Endometrial microvascular endothelial cells (primary cell): ENCODE data around the gene UBB. TPM values are rescaled to one million over a fixed set of nuclear protein-coding genes. Genes with fewer than 3 reads are reported as not detected.

ENCODE experiments used
- in situ Hi-C: cut with HindIII; loops from 2 replicates; pipeline ENCODE4 v1.10.0; 2017; ENCODE audit warnings: low sequenced_read_pairs, low pct_unique_long_range_greater_than_20kb; ENCODE audit errors: inconsistent ontology term
- total RNA-seq: library from RNA; depleted of rRNA; stranded (reverse); fragments of >200 nt; gene quantifications from one replicate; pipeline ENCODE4 v1.2.3, GENCODE V29; 2015; ENCODE audit errors: inconsistent ontology term

Gene UBB
- total RNA-seq, 1 donor from 2014 or later, result 1,239 TPM

DNA sequence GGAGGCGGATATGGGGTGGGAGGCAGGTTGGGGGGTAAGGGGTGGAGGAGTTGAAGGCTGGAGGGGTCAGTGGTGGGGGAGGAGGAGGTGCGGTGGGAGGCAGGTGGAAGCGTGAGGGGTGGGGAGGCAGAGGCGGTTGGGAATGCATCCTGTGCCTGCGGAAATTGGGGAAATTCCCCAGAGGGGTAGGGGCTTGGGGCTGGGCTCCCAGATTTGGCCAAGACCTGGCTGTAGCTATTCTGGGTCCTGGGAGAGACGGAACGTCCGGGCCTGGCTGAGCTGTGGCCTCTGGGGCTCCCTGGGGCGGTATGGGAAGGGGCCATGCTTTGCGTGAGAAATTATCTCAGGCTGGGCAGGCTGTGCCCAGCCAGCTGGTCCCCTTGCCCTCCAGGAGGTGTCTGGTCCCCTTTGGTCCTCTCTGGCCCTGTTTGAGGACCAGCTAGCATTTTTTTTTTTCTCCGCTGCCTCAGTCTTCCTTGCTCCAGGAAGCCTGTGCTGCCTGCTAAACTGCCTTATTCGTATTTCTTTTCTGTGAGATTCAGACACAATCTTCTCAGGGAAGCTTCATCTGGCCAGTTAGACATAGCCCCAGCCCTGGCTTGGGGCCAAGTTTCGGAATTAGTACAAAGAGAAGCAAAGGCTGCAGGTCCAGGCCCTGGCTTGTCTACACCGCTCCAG lies 27.2 kb downstream of the UBB start:
- in situ Hi-C loops, result no loop called here

DNA sequence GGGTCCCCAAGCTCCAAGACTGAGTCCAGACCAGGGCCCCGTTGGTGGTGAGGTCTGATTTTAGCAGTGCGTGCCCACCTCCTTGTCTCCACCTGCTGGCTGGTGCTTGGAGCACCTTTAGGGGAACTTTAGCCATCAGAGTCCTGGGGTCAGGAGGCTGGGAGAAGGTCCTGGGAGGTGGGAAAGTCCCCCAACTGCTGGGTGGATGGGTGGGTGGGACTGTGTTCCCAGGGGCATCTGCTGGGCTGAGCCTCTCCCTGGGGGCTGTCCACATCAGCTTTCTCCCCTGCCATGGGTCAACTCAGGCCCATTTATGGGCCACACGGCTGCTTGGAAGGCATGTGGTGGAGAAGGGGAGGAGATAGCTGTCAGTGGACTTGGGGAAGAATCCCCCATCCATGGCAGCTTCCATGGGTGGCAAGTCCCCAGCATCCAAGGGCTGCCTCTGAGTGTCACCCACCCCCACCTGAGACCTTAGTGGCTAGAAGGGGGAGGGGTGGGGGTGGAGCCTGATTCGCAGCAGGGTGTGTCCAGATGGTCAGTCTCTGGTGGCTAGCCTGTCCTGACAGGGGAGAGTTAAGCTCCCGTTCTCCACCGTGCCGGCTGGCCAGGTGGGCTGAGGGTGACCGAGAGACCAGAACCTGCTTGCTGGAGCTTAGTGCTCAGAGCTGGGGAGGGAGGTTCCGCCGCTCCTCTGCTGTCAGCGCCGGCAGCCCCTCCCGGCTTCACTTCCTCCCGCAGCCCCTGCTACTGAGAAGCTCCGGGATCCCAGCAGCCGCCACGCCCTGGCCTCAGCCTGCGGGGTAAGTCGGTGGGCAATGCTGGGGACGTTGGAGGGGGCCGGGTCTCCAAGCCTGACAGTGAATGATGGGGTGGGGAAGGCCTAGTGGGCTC lies 34.4 kb downstream of the UBB start, which contains the start of gene TRPV2:
Gene TRPV2, plus strand, starts transcription at position 541 of the 894 bp plus-strand sequence. CDS start 2,098 bp downstream, outside the sequence.
- in situ Hi-C loops, result no loop called here

DNA sequence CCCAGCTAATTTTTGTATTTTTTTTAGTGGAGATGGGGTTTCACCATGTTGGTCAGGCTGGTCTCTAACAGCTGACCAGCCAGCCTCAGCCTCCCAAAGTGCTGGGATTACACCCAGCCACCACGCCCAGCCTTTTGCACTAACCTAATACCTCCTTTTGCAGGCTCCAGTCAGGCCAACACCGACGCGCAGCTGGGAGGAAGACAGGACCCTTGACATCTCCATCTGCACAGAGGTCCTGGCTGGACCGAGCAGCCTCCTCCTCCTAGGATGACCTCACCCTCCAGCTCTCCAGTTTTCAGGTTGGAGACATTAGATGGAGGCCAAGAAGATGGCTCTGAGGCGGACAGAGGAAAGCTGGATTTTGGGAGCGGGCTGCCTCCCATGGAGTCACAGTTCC lies 36.5 kb downstream of the UBB start:
- in situ Hi-C loops, result no loop called here

DNA sequence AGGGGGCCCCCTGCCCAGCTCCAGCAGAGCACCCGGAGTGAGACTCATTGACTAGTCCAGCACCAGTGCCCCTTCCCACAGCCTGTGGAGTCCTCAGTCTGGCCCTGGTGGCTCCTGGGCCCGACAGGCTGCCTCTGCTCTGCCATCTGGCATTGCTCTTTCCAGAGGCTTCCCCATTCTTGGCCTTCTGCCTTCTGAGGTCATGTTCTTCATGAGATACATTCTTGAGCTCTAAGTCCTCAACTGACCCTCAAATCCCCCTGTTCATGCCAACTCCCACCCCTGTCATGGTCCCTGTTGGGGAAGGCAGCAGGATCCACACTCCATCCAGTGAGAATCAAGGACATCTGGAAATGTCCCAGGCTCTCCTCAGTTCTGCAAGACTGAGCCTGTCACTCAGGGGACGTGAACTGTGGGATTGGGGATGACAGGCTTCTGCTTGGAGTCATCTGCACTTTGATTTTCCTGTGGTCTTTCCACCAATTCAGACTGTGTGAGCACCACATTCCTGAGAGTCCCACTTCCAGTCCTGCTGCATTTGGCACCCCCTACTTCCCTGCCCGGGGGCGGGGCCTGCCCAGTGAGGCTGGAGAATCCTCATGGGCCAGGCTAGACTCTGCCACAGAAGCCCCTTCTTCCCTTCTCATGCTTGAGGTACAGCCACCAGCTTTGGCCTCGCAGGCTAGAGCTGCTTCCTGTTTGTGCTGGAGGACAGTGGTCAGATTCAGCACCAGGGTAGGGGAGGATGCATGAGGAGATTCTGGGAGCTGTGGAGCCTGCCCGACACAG lies 37.2 kb downstream of the UBB start:
- in situ Hi-C loops, result no loop called here

DNA sequence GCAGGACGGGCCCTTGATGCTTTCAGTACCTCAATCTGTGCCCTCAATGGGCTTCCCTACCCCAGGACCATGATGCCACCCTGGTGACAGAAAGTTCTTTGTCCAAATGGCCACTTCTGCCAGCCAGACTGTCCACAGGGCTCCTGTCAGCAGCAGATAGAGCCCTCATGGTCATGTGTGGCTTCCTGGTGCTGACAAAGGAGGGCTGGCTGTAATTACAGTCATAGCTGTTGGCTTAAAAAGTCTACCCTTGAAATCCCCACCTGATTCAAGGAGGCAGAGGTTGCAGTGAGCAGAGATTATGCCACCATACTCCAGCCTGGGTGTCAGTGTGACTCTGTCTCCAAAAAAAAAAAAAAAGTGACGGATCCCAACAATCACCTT lies 37.8 kb downstream of the UBB start:
- in situ Hi-C loops, result no loop called here

DNA sequence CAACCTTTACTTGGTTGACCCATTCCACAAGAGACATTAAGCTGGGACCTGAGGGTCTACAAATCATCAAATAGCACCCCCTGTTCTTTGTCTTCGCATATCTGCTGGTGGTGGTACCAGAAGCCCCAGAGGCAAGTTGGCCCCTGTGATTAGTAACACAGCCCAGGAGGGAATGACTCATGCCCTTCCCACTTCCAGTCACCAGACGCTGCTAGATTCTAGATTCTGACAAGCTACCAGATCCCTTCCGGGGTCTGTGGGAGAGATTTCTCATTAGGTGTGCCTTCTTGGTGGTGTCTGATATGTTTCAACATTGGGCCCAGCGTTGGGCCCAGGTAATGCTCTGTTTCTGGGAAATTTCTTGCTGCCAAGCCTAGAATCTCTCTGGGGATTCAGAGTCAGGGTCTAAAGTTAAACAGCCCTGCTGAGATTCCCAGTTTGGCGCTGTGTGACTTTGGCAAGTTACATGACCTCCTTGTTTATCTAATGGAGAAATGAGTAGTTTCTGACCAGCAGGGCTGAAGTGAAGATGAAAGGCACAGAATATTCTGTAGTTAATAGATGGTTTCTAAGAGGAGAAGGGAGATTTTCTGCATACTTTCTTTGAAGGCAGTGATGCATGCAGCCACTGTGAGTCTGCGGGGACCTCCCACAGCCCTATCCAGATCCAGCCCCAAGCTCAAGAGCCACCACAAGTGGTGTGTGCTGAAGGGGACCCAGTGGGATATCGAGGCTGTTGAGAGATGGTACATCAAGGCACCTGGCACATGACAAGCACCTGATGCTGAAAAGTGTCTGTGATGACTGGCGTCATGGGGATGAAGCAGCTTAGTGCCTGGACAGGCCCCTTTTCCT lies 38.4 kb downstream of the UBB start:
- in situ Hi-C loops, result no loop called here

DNA sequence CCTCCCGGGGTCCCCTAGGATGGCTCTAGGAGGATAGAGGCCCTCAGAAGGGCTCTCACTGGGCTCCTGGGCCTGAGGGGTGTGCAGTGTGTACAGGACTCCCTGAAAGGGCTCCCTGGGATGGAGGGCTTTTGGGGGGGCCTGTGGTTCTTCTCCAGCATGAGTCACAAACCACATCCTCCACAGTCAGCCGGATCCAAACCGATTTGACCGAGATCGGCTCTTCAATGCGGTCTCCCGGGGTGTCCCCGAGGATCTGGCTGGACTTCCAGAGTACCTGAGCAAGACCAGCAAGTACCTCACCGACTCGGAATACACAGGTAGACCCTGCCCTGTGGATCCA lies 39.0 kb downstream of the UBB start:
- in situ Hi-C loops, result no loop called here

DNA sequence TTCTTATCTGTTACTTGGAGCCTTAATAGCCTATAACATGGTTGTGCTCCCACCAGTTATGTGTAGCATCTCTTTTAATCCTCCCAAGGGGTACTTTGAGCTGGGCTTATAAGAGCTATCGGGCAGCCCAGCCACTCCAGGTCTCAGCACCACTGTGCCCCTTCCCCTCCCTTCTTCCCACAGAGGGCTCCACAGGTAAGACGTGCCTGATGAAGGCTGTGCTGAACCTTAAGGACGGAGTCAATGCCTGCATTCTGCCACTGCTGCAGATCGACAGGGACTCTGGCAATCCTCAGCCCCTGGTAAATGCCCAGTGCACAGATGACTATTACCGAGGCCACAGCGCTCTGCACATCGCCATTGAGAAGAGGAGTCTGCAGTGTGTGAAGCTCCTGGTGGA lies 41.5 kb downstream of the UBB start:
- in situ Hi-C loops, result no loop called here

DNA sequence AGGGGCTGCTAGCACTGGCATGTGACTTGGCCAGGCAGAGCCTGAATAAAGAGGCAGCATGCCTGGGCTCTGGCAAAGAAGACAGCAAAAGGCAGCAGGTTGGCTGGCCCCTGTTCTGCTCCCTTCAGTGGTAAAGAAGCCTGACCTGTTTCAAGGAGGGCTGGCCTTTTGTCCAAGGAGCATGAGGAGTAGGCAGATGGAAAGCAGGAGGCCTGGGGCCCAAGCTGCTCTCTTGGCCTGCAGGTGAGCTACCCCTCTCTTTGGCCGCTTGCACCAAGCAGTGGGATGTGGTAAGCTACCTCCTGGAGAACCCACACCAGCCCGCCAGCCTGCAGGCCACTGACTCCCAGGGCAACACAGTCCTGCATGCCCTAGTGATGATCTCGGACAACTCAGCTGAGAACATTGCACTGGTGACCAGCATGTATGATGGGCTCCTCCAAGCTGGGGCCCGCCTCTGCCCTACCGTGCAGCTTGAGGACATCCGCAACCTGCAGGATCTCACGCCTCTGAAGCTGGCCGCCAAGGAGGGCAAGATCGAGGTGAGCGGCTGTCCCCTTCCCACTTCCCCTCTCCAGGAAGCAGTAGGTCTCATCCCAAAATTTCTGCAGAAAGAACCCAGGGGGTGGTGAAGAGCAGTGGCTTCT lies 42.5 kb downstream of the UBB start:
- in situ Hi-C loops, result no loop called here

DNA sequence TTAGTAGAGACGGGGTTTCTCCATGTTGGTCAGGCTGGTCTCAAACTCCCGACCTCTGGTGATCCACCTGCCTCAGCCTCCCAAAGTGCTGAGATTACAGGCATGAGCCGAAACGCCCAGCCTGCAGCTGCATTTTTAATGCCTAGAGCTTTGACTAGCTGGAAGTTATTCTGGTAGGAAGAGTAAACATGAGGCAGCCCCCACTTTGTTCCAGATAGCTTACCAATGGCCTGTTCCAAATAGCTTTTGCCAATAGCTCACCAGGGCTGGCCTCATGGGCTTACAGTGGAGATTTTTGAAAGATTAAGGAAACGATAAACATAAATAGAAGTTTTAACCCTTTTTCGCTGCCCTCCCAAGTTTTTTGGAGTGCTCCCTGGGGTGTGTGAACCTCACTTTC lies 44.3 kb downstream of the UBB start:
- in situ Hi-C loops, result no loop called here

DNA sequence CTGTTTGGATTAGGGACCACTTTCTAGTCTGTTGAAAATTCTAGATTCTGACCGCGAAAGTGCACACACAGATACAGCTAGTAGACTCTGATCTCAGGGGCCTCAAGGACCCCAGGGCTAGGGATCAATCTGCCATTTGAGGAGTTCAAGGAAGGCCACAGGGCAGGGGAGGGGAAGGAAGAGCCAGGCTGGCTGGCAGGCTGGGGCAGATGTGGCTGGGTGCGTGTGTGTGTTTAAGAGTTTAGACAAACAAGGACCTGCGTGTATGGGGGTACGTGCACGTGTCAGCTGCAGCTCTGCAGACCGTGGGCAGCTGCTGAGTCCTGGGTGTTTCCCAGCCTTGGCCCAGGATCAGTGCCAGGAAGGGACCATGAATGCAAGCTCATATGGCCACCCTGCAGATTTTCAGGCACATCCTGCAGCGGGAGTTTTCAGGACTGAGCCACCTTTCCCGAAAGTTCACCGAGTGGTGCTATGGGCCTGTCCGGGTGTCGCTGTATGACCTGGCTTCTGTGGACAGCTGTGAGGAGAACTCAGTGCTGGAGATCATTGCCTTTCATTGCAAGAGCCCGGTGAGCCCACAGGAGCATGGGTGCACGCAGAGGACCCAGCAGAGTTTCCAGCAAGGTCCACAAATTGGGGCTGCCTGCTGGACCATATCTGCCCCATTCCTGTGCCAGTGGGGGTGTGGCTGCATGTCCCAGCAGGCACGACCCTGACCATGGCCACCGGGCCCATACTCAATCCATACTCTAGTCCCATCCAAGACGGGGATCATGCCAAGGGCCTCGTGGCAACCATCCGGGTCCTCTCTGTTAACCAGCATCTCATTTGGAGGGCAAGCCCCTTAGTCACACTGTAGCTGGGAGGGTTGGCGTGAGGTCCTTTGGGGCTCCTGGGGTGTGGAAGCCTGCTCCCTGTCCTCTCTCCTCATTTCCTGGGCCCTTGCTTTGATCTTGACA lies 45.1 kb downstream of the UBB start:
- in situ Hi-C loops, result no loop called here

DNA sequence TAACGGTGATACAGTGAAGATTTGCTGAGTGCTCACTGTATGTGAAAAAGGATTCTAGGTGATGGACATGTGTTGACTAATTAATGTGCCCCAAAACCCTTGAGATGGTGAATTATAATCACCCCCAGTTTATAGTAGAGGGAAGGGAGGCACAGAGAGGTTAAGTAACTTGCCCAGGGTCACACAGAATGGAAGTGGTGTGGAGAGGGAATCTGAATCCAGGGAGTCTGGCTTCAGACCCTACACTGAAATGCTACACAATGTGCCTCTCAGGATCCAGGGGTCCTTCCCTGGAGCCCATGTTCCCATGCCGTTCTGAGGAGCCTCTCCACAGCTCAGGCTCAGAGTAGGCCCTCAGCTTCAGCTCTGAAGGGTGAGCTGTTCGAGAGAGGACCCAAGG lies 46.1 kb downstream of the UBB start:
- in situ Hi-C loops, result no loop called here

DNA sequence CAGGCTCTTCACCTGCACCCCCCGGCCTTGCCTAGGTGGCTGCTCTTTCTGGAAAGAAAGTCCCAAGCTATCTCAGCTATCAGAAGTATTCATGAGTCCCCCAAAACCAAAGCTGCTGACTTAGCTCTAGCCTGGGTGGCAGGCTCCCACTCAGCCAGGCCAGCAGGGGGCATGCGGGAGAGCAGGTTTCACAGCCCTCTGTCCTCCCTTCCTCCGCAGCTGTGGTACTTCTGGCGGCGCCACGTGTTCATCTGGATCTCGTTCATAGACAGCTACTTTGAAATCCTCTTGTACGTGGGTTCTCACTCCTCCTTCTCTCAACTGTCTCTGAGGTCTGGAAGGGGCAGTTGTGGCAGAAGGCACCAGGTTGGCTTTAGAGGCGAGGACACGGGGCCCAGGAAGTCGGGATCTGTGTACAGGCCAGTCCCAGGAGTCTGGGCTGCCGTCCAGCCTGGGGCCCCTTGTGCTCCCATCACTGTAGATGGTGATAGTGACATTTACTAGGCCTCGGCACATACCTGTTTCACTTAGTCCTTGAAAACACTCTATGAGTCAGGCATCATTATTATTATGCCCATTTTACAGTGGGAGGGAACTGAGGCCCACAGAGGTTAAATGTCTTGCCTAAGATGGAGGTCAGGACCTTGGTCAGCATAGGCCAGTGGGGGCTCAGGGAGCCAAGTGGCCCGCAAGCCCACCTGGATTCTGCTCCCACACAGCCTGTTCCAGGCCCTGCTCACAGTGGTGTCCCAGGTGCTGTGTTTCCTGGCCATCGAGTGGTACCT lies 47.4 kb downstream of the UBB start:
- in situ Hi-C loops, result no loop called here

DNA sequence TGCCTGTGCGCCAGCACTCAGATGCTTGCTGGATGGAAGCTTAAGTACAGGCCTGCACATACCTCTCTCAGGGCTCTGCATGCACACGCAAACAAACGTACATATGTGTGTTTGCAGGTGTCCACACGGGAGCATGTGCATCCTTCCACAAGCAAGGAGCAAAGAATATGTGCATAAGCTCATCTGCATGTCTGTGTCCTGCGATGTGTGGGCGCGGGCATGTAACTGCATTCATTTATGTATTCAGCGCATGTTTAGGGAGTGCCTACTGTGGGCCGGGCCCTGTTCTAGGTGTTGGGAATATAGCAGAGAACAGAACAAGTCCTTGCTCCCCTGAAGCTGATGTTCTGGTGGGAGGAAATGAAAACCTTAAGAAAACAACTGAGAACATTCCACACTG lies 48.2 kb downstream of the UBB start:
- in situ Hi-C loops, result no loop called here

DNA sequence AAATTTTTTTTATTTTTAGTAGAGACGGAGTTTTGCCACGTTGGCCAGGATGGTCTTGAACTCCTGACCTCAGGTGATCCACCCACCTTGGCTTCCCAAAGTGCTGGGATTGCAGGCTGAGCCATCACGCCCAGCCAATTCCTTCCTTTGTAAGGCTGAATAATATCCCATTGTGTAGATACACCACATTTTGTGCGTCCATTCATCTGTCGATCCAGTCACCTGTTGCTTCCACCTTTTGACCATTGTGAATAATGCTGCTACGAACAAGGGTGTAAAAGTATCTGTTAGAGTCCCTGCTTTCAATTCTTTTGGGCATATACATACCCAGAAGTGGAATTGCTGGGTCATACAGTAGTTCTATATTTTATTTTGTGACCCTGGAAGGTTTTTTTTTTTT lies 49.8 kb downstream of the UBB start:
- in situ Hi-C loops, result no loop called here

DNA sequence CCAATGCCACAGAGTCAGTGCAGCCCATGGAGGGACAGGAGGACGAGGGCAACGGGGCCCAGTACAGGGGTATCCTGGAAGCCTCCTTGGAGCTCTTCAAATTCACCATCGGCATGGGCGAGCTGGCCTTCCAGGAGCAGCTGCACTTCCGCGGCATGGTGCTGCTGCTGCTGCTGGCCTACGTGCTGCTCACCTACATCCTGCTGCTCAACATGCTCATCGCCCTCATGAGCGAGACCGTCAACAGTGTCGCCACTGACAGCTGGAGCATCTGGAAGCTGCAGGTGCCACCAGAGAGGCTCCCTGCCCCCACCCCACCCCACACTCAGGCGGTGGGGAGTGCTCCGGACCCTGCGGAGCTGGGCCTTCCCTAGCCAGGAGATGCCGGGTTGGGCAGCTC lies 51.1 kb downstream of the UBB start:
- in situ Hi-C loops, result no loop called here
